Neural progenitor cell (in vitro differentiated cells): ENCODE measurements around the gene EP400. TPM values are rescaled to one million over a fixed set of nuclear protein-coding genes. Genes with fewer than 3 reads are reported as not detected.
A peak's percentile ranks its signal among the peaks of the same experiment; 100 is the strongest.

Source experiments
- DNase-seq: peaks from one replicate; pipeline ENCODE4 v3.0.0-alpha.2; 2016; ENCODE audit warnings: low spot score
- H2AFZ ChIP-seq: fragments of 200-600 bp; sonication (generic); replicated peaks from 2 replicates; pipeline ENCODE4 v1.6.1; 2016; ENCODE audit warnings: antibody characterized with exemption
- H3F3A ChIP-seq: fragments of 200-600 bp; sonication (generic); 2 replicates; pipeline ENCODE4 v1.6.1; 2016; ENCODE audit warnings: antibody characterized with exemption, low read depth
- H3K27ac ChIP-seq: fragments of 200-600 bp; sonication (generic); 2 replicates; pipeline ENCODE4 v1.5.1; 2016; ENCODE audit warnings: mild to moderate bottlenecking
- H3K27me3 ChIP-seq: fragments of 200-600 bp; sonication (generic); 2 replicates; pipeline ENCODE4 v1.6.1; 2016; ENCODE audit warnings: mild to moderate bottlenecking, moderate library complexity
- H3K36me3 ChIP-seq: fragments of 200-600 bp; sonication (generic); 2 replicates; pipeline ENCODE4 v1.5.1; 2016
- H3K4me1 ChIP-seq: fragments of 200-600 bp; sonication (generic); 2 replicates; pipeline ENCODE4 v1.6.1; 2016; ENCODE audit warnings: mixed run types
- H3K4me2 ChIP-seq: fragments of 200-600 bp; sonication (generic); 2 replicates; pipeline ENCODE4 v1.6.1; 2016
- H3K4me3 ChIP-seq: fragments of 200-600 bp; sonication (generic); 2 replicates; pipeline ENCODE4 v1.5.1; 2016
- H3K79me2 ChIP-seq: fragments of 200-600 bp; sonication (generic); 2 replicates; pipeline ENCODE4 v1.6.1; 2016; ENCODE audit warnings: low read depth
- H3K9ac ChIP-seq: fragments of 200-600 bp; sonication (generic); 2 replicates; pipeline ENCODE4 v1.6.1; 2016
- H3K9me3 ChIP-seq: fragments of 200-600 bp; sonication (generic); 2 replicates; pipeline ENCODE4 v1.5.1; 2016; ENCODE audit warnings: low read depth
- H4K20me1 ChIP-seq: fragments of 200-600 bp; sonication (generic); 2 replicates; pipeline ENCODE4 v1.6.1; 2016; ENCODE audit warnings: low read depth
- H3K27ac Mint-ChIP-seq: 3 replicates; pipeline ENCODE4 v1.8.0; 2021; ENCODE audit warnings: mixed read lengths
- H3K27me3 Mint-ChIP-seq: 2 replicates; pipeline ENCODE4 v1.8.0; 2022; ENCODE audit warnings: low read depth, mild to moderate bottlenecking, inconsistent platforms, moderate library complexity, mixed read lengths; ENCODE audit not compliant: insufficient read depth
- H3K36me3 Mint-ChIP-seq: 3 replicates; pipeline ENCODE4 v1.8.0; 2021; ENCODE audit warnings: mixed read lengths
- H3K4me1 Mint-ChIP-seq: 3 replicates; pipeline ENCODE4 v1.8.0; 2021; ENCODE audit warnings: mixed read lengths
- H3K4me3 Mint-ChIP-seq: 3 replicates; pipeline ENCODE4 v1.8.0; 2021; ENCODE audit warnings: mild to moderate bottlenecking, moderate library complexity, mixed read lengths
- H3K9me3 Mint-ChIP-seq: 3 replicates; pipeline ENCODE4 v1.8.0; 2020; ENCODE audit warnings: mixed read lengths
- CTCF ChIP-seq: fragments of 200-600 bp; sonication (generic); IDR thresholded peaks from 2 replicates; pipeline ENCODE4 v1.5.1; 2017; ENCODE audit warnings: antibody characterized with exemption, mild to moderate bottlenecking
- EZH2 ChIP-seq: fragments of 200-600 bp; sonication (generic); IDR thresholded peaks from 2 replicates; pipeline ENCODE4 v1.6.1; 2017; ENCODE audit warnings: antibody characterized with exemption, mild to moderate bottlenecking, moderate library complexity
- EZH2phosphoT487 ChIP-seq: fragments of 200-600 bp; sonication (generic); IDR thresholded peaks from 2 replicates; pipeline ENCODE4 v1.6.1; 2017; ENCODE audit warnings: antibody characterized with exemption
- total RNA-seq: library from RNA; depleted of rRNA; stranded (reverse); fragments of >200 nt; gene quantifications from 2 replicates; pipeline ENCODE4 v1.2.3, GENCODE V29; 2015; ENCODE audit warnings: low replicate concordance

EP400 gene
- total RNA-seq, 1 donor from 2014 or later, result 16.3 TPM

DNA sequence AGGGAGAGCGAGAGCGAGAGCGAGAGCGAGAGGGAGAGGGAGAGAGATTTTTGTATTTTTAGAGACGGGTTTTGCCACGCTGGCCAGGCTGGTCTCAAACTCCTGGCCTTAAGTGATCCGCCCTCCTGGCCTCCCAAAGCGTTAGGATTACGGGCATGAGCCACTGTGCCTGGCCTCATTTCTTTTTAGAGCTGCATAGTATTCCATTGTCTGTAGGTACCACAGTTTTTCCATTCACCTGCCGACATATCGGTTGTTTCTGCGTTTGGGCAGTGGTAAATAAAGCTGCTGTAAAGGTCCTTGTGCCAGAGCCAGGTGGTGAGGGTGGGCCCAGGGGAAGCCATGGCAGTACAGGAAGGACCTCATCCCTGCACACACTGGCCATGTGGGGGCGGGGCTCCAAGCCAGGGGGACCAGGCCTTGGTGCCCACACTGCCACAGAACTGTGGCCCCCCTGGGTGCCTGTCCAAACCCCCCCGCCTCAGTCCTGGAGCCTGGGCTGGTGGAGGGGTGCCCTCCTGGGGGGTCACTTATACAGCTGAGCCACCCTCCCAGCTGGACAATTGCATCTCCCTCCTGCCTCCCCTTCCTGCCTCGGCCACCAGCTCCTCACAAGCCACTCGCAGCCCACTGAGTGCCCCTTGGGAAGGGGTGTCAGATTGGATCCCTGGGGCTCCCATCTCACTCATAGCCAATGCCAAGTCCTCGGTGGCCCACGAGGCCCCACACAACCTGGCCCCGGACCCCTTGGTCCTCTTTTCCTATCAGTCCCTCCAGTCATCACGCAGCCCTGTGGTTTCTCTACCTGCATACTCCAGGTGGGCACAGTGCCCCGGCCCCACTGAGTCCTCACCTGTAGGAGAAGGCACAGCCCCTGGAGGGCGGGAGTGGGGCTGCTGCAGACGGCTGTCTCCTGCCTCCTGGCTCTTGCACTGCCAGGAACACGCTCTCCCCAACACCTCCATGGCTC is 22.3 kb upstream of the EP400 start:
- Mint-ChIP-seq H3K9me3 (peaks cover 6% of the 10 kb centered on the region), H3K36me3 (peaks cover 13% of the 10 kb centered on the region), H3K4me1 (peaks cover 10% of the 10 kb centered on the region), H3K27ac (no peak overlapping the region), H3K27me3 (no peaks in the 10 kb centered on the region), H3K4me3 (peak overlapping the region; percentile 88)
- Histone ChIP-seq H3K79me2 (peaks cover 27% of the 10 kb centered on the region), H3K4me3 (no peak overlapping the region), H3K4me2 (no peak overlapping the region), H4K20me1 (peaks cover 16% of the 10 kb centered on the region), H3K9ac (no peak overlapping the region), H3K4me1 (peaks cover 6% of the 10 kb centered on the region), H3K27ac (no peak overlapping the region), H3K27me3 (peaks cover 9% of the 10 kb centered on the region), H3F3A (peaks cover 4% of the 10 kb centered on the region), H2AFZ (no peak overlapping the region), H3K9me3 (no peaks in the 10 kb centered on the region), H3K36me3 (no peaks in the 10 kb centered on the region)
- DNase-seq, result no peak
- TF ChIP-seq EZH2, result no peak
- TF ChIP-seq CTCF, result no peak
- no peak for TF ChIP-seq EZH2phosphoT487

DNA sequence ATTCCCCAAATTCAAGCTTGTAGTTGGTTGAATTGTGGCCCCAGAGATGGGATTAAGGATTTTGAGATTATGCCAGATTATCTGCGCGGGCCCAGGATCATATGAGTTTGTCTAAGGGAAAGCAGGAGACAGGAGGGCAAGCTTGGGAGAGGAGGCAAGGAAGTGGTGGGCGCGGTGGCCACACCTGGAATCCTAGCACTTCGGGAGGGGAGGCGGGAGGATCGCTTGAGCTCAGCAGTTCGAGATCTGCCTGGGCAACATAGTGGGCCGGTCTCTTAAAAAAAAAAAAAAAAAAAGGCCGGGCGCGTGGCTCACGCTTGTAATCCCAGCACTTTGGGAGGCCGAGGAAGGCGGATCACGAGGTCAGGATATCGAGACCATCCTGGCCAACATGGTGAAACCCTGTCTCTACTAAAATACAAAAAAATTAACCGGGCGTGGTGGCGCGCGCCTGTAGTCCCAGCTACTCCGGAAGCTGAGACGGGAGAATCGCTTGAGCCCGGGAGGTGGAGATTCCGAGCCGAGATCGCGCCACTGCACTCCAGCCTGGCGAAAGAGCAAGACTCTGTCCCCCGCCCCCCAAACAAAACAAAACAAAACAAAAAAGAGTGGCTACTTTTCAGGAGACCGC is 21.5 kb upstream of the EP400 start:
- H3K9ac ChIP-seq, result no peak overlapping the region
- H3K27ac ChIP-seq, result no peak overlapping the region
- no peaks in the 10 kb centered on the region for H3K27me3 Mint-ChIP-seq
- peaks cover 9% of the 10 kb centered on the region for H3K27me3 ChIP-seq
- H3K4me1 Mint-ChIP-seq, result peaks cover 10% of the 10 kb centered on the region
- no peak for DNase-seq
- H3K4me2 ChIP-seq, result peak overlapping the region; percentile 79
- TF ChIP-seq CTCF, result no peak
- no peak for TF ChIP-seq EZH2phosphoT487
- TF ChIP-seq EZH2, result no peak
- H3K27ac Mint-ChIP-seq, result no peak overlapping the region
- peak overlapping the region; percentile 88 for H3K4me3 Mint-ChIP-seq
- H3K4me1 ChIP-seq, result peaks cover 6% of the 10 kb centered on the region
- H3K36me3 ChIP-seq, result peaks cover under 1% of the 10 kb centered on the region
- H3F3A ChIP-seq, result peaks cover 4% of the 10 kb centered on the region
- H3K36me3 Mint-ChIP-seq, result peaks cover 16% of the 10 kb centered on the region
- H4K20me1 ChIP-seq, result peaks cover 16% of the 10 kb centered on the region
- no peaks in the 10 kb centered on the region for H3K9me3 ChIP-seq
- peaks cover 27% of the 10 kb centered on the region for H3K79me2 ChIP-seq
- H3K9me3 Mint-ChIP-seq, result peaks cover 6% of the 10 kb centered on the region
- peak overlapping the region; percentile 20 for H2AFZ ChIP-seq
- peak overlapping the region; percentile 65 for H3K4me3 ChIP-seq

DNA sequence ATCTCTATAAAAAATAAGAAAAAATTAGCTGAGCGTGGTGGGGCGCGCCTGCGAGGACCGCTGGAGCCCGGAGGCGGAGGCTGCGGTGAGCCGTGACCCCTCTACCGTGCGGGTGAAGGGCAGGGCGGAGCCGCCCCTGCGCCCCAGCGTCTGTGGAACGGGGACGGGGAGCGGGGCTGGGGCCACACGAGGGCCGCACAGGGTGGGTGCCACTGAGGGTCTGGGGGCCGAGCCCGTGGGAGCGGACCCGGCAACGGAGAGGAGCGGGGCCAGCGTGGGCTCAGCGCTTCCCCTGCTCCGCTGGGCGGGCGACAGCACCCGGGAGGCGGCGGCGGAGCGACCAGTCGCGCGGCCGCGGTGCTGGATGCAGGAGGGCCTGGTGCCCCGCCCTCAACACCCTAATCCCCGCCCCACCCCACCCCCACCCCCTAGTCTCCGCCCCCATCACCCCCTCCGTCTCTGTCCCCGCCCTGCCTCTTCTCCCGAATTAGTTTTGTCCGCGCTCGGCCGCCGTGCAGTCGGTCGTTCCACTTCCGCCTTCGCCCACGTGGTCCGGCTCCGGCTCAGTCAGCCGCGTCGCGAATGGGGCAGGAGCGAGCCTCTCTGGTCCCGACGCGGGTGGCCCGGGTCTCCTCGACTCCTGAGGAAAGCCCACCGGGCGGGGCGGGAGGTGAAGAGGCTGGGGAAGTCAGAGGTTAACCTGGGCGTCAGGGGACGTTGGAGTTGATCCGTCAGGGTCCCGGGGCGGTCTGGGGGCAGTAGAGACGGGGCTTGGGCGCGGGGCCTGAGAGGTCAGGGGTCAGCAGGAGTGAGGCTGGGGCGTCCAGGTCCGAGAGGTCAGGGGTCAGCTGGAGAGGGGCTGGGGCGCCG is 20.8 kb upstream of the EP400 start, which contains the start of gene PUS1:
PUS1 (plus strand) TSS at position 566 of the 870 bp plus-strand sequence. CDS start 447 bp downstream, outside the sequence.
- Mint-ChIP-seq H3K36me3 (peaks cover 23% of the 10 kb centered on the region), H3K4me3 (peak within 1 kb of the TSS; percentile 90), H3K27ac (no peak within 1 kb of the TSS), H3K27me3 (peaks cover 2% of the 10 kb centered on the region), H3K4me1 (peaks cover 10% of the 10 kb centered on the region), H3K9me3 (peaks cover 6% of the 10 kb centered on the region)
- peaks cover 3% of the 10 kb centered on the region for H3K36me3 ChIP-seq
- H3K9me3 ChIP-seq, result no peaks in the 10 kb centered on the region
- peak within 1 kb of the TSS; percentile 83 for H2AFZ ChIP-seq
- H3K27me3 ChIP-seq, result peaks cover 9% of the 10 kb centered on the region
- H3K4me3 ChIP-seq, result peak within 1 kb of the TSS; percentile 65
- peak within 1 kb of the TSS; percentile 99 for H3K4me2 ChIP-seq
- TF ChIP-seq CTCF (no peak), EZH2phosphoT487 (no peak), EZH2 (no peak)
- peak; percentile 98 for DNase-seq
- peak within 1 kb of the TSS; percentile 25 for H3K9ac ChIP-seq
- H3K27ac ChIP-seq, result peak within 1 kb of the TSS; percentile 71
- H3K4me1 ChIP-seq, result peaks cover 6% of the 10 kb centered on the region
- peaks cover 4% of the 10 kb centered on the region for H3F3A ChIP-seq
- H3K79me2 ChIP-seq, result peaks cover 27% of the 10 kb centered on the region
- H4K20me1 ChIP-seq, result peaks cover 16% of the 10 kb centered on the region
